GM06990 (cell line): ENCODE measurements around the gene BCL6B.

Experiments used
- DNase-seq: peaks from one replicate; pipeline ENCODE4 v3.0.0-alpha.2; 2011; ENCODE audit not compliant: insufficient read length; ENCODE audit errors: extremely low read depth
- H3K27me3 ChIP-seq: replicated peaks from 2 replicates; pipeline ENCODE4 v1.6.0; 2011; ENCODE audit warnings: low read length; ENCODE audit not compliant: control insufficient read depth, insufficient read depth
- H3K36me3 ChIP-seq: 2 replicates; pipeline ENCODE4 v1.5.1; 2011; ENCODE audit warnings: low read length; ENCODE audit not compliant: control insufficient read depth, insufficient read depth
- H3K4me3 ChIP-seq: replicated peaks from 2 replicates; pipeline ENCODE4 v1.5.1; 2011; ENCODE audit warnings: low read depth, mild to moderate bottlenecking, control low read depth, low read length
- TF ChIP-seq, protein P1 (sequence below): IDR thresholded peaks from 2 replicates; pipeline ENCODE4 v1.5.1; 2011; ENCODE audit warnings: low read length, control low read depth, mild to moderate bottlenecking, inconsistent platforms; ENCODE audit not compliant: insufficient read depth, poor library complexity, severe bottlenecking

Gene BCL6B

DNA sequence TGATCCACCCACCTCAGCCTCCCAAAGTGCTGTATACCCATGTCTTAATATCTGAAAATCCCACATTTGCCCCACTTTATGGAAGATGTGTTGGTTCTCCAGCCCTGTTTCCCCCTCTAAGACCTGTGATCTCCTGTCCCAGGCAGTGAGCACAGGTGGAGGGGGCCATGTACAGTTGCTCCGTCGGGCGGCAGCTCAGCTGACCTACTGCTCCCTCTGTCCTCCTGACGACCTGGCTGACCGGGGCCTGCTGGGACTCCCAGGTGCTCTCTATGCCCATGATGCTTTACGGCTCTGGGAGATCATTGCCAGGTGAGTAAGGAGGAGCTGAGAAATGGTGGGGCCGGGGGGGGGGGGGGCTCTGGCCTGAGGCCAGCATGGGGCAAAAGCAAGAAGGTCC is 17.1 kb upstream of the BCL6B start:
- Histone ChIP-seq H3K27me3 (no peaks in the 10 kb centered on the region), H3K4me3 (no peak overlapping the region), H3K36me3 (peaks cover 6% of the 10 kb centered on the region)
- DNase-seq, result no peak
- TF ChIP-seq, protein P1, sequence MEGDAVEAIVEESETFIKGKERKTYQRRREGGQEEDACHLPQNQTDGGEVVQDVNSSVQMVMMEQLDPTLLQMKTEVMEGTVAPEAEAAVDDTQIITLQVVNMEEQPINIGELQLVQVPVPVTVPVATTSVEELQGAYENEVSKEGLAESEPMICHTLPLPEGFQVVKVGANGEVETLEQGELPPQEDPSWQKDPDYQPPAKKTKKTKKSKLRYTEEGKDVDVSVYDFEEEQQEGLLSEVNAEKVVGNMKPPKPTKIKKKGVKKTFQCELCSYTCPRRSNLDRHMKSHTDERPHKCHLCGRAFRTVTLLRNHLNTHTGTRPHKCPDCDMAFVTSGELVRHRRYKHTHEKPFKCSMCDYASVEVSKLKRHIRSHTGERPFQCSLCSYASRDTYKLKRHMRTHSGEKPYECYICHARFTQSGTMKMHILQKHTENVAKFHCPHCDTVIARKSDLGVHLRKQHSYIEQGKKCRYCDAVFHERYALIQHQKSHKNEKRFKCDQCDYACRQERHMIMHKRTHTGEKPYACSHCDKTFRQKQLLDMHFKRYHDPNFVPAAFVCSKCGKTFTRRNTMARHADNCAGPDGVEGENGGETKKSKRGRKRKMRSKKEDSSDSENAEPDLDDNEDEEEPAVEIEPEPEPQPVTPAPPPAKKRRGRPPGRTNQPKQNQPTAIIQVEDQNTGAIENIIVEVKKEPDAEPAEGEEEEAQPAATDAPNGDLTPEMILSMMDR, result no peak

DNA sequence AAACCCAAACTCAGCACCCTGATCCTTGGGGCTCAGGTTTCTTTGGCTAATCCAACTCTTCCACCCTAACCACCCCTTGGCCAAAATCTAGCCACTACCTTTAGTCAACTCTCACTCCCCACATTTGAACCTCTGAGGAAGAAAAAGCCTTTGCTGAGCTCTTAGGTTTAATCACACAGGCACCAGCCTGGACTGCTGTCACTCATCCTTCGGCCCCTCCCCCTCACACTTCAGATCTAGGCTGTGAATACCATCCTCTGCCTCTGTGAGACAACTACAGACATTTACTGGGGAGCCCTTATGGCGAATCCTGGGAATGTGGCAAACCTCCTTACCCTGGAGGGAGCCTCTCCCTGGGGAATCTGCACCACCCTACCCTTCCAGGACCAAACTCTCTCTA is 15.7 kb upstream of the BCL6B start:
- Histone ChIP-seq H3K27me3 (no peaks in the 10 kb centered on the region), H3K4me3 (no peak overlapping the region), H3K36me3 (peaks cover 4% of the 10 kb centered on the region)
- DNase-seq, result no peak
- TF ChIP-seq, protein P1, result no peak

DNA sequence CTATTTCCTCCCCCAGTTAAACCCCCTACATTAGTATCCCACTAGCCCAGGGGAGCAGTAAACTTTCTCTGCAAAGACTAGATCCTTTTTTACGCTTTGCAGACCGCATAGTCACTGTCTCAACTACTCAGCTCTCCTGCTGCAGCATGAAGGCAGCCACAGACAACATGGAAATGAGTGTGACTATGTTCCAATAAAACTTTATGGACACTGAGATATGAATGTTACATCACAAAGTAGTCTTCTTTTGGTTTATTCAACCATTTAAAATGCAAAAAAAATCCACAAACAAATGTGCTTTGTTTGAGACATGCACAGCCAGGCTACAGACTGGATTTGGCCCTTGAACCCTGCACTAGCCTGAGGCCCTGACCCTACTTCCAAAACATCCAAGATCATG is 12.3 kb upstream of the BCL6B start:
- no peak for DNase-seq
- H3K4me3 ChIP-seq, result peak overlapping the region; percentile 95; the same call in 1 of the 2 replicates
- no peaks in the 10 kb centered on the region; the same call in 1 of the 2 replicates for H3K36me3 ChIP-seq
- TF ChIP-seq, protein P1, result no peak
- H3K27me3 ChIP-seq, result no peaks in the 10 kb centered on the region

DNA sequence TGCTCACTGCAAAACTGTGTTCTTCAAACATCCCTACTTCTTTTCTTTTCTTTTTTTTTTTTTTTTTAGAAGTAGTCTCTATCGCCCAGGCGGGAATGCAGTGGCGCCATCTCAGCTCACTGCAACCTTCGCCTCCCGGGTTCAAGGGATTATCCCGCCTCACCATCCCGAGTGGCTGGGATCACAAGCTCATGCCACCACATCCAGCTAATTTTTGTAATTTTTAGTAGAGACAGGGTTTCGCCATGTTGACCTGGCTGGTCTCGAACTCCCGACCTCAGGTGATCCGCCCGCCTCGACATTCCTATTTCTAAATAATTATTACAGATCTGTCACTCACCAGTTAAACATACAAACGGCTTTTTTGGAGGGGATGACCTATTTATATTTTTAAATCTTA is 11.4 kb upstream of the BCL6B start:
- no peaks in the 10 kb centered on the region; the same call in 1 of the 2 replicates for H3K36me3 ChIP-seq
- TF ChIP-seq, protein P1, result no peak

DNA sequence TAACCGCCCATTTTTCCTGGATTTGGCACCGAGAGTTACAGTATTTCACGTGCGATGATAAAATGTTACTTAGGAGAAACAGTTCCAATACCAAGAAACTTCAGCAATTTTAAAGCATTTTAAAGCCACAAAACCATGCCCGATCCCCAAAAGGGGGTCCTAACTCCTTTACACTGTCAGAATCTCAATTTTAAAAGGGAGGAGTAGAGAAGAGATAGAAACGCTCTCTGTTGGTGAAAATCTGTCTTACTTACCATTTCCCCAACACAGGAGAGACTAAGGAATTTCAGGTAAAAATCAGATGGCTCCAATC is 11.0 kb upstream of the BCL6B start:
- no peak for DNase-seq
- TF ChIP-seq, protein P1, result no peak
- Histone ChIP-seq H3K36me3 (peaks cover 2% of the 10 kb centered on the region), H3K4me3 (peak overlapping the region; percentile 95), H3K27me3 (no peaks in the 10 kb centered on the region)

More for the DNA sequence above, 11.4 kb upstream of the BCL6B start:
- DNase-seq, result no peak
- H3K27me3 ChIP-seq, result no peaks in the 10 kb centered on the region
- peak overlapping the region; percentile 95 for H3K4me3 ChIP-seq
